Stomach smooth muscle (tissue), 2 donors: ENCODE measurements around the gene SPTSSA.
"Not testable (repeated sequence)": the region's sequence is repeated elsewhere in the genome, so short reads cannot be mapped to it uniquely, and the experiment has no call there.

ENCODE experiments used
- H3K27ac ChIP-seq: one replicate; pipeline ENCODE4 v1.7.0; 2013; ENCODE audit warnings: mild to moderate bottlenecking, low read length, inconsistent platforms
- H3K27me3 ChIP-seq, 2 donors: one replicate each; pipeline ENCODE4 v1.7.0; 2013; ENCODE audit warnings: low read length in 2 of 2; ENCODE audit not compliant: insufficient read depth in 2 of 2, control insufficient read depth in 1 of 2
- H3K36me3 ChIP-seq, 2 donors: one replicate each; pipeline ENCODE4 v1.7.0; 2013; ENCODE audit warnings: low read length in 2 of 2; ENCODE audit not compliant: control insufficient read depth in 2 of 2, insufficient read depth in 2 of 2
- H3K4me1 ChIP-seq: one replicate; pipeline ENCODE4 v1.7.0; 2013; ENCODE audit warnings: low read length; ENCODE audit not compliant: control insufficient read depth, insufficient read depth
- H3K4me3 ChIP-seq, 2 donors: one replicate each; pipeline ENCODE4 v1.7.0; 2013; ENCODE audit warnings: low read length in 2 of 2
- H3K9ac ChIP-seq, 2 donors: one replicate each; pipeline ENCODE4 v1.7.0; 2013; ENCODE audit warnings: low read length in 2 of 2, mild to moderate bottlenecking in 1 of 2
- H3K9me3 ChIP-seq, 2 donors: one replicate each; pipeline ENCODE4 v1.7.0; 2013; ENCODE audit warnings: low read length in 2 of 2; ENCODE audit not compliant: control insufficient read depth in 2 of 2
- donor health status: healthy.
- donor health status: Pancreatic carcinoma.

Gene SPTSSA

GRCh38 chr14:34387974-34388516 lies 74.0 kb downstream of the SPTSSA start:
- Histone ChIP-seq H3K36me3 (no peaks in the 10 kb centered on the region), H3K9ac (no peak overlapping the region), H3K4me1 (no peaks in the 10 kb centered on the region), H3K27me3 (peaks cover 0 to 4% of the 10 kb centered on the region in 2 donors), H3K9me3 (peaks cover 0 to 2% of the 10 kb centered on the region in 2 donors), H3K4me3 (no peak overlapping the region), H3K27ac (no peak overlapping the region)

GRCh38 chr14:34386865-34387485 lies 75.1 kb downstream of the SPTSSA start:
- Histone ChIP-seq H3K27ac (no peak overlapping the region), H3K27me3 (peaks cover 0 to 4% of the 10 kb centered on the region in 2 donors), H3K9ac (no peak overlapping the region), H3K9me3 (peaks cover 0 to 2% of the 10 kb centered on the region in 2 donors), H3K36me3 (no peaks in the 10 kb centered on the region), H3K4me1 (no peaks in the 10 kb centered on the region), H3K4me3 (no peak overlapping the region)

GRCh38 chr14:34385881-34386280 lies 76.2 kb downstream of the SPTSSA start:
- not testable (repeated sequence) for H3K9ac ChIP-seq, H3K27ac ChIP-seq, H3K27me3 ChIP-seq, H3K4me3 ChIP-seq, H3K36me3 ChIP-seq, H3K4me1 ChIP-seq, H3K9me3 ChIP-seq

- Histone ChIP-seq H3K4me1 (no peaks in the 10 kb centered on the region), H3K27ac (no peak overlapping the region), H3K27me3 (peaks cover 0 to 4% of the 10 kb centered on the region in 2 donors), H3K9ac (no peak overlapping the region), H3K4me3 (no peak overlapping the region), H3K36me3 (no peaks in the 10 kb centered on the region), H3K9me3 (no peaks in the 10 kb centered on the region)
Observed at GRCh38 chr14:34383839-34384238, 78.2 kb downstream of the SPTSSA start.
